Smooth muscle cell (in vitro differentiated cells): ENCODE results near the gene NEURL4. TPM values are rescaled to one million over a fixed set of nuclear protein-coding genes. Genes with fewer than 3 reads are reported as not detected.

Experiments
- DNase-seq: peaks from one replicate; lab custom pipeline; 2025; ENCODE audit not compliant: unreplicated experiment; lab: John Stamatoyannopoulos, UW
- H2AFZ ChIP-seq: fragments of 200-600 bp; sonication (generic); 2 replicates; pipeline ENCODE4 v1.6.0; 2016; ENCODE audit warnings: antibody characterized with exemption, low read depth, mild to moderate bottlenecking
- H3F3A ChIP-seq: fragments of 200-600 bp; sonication (generic); 2 replicates; pipeline ENCODE4 v1.6.0; 2017; ENCODE audit warnings: antibody characterized with exemption, low read depth
- H3K27ac ChIP-seq: fragments of 200-600 bp; sonication (generic); 2 replicates; pipeline ENCODE4 v1.5.1; 2016; ENCODE audit warnings: low read depth, mild to moderate bottlenecking
- H3K27me3 ChIP-seq: fragments of 200-600 bp; sonication (generic); 2 replicates; pipeline ENCODE4 v1.6.1; 2016; ENCODE audit warnings: low read depth, mild to moderate bottlenecking
- H3K36me3 ChIP-seq: fragments of 200-600 bp; sonication (generic); 2 replicates; pipeline ENCODE4 v1.5.1; 2016; ENCODE audit warnings: low read depth
- H3K4me1 ChIP-seq: fragments of 200-600 bp; sonication (generic); 2 replicates; pipeline ENCODE4 v1.5.1; 2016; ENCODE audit warnings: low read depth
- H3K4me2 ChIP-seq: fragments of 200-600 bp; sonication (generic); 2 replicates; pipeline ENCODE4 v1.6.0; 2016; ENCODE audit warnings: mild to moderate bottlenecking
- H3K4me3 ChIP-seq: fragments of 200-600 bp; sonication (generic); 2 replicates; pipeline ENCODE4 v1.5.1; 2016; ENCODE audit warnings: mild to moderate bottlenecking
- H3K79me2 ChIP-seq: fragments of 200-600 bp; sonication (generic); 2 replicates; pipeline ENCODE4 v1.6.0; 2016; ENCODE audit warnings: low read depth, mild to moderate bottlenecking
- H3K9ac ChIP-seq: fragments of 200-600 bp; sonication (generic); 2 replicates; pipeline ENCODE4 v1.6.0; 2016; ENCODE audit warnings: low read depth
- H3K9me3 ChIP-seq: fragments of 200-600 bp; sonication (generic); replicated peaks from 2 replicates; pipeline ENCODE4 v1.5.1; 2016; ENCODE audit warnings: low read depth
- H4K20me1 ChIP-seq: fragments of 200-600 bp; sonication (generic); 2 replicates; pipeline ENCODE4 v1.6.0; 2016; ENCODE audit warnings: low read depth
- CTCF ChIP-seq: fragments of 200-600 bp; sonication (generic); IDR thresholded peaks from 2 replicates; pipeline ENCODE4 v1.5.1; 2017; ENCODE audit warnings: borderline replicate concordance, mild to moderate bottlenecking, antibody characterized with exemption; ENCODE audit not compliant: insufficient read depth, poor library complexity, severe bottlenecking
- WGBS: methylation state at CpG from one replicate; pipeline ENCODE4 v1.1.7; 2016; ENCODE audit warnings: low lambda C conversion rate; 5-methylcytosine and 5-hydroxymethylcytosine counted together
- polyA plus RNA-seq: library from polyadenylated mRNA; unstranded; fragments of >200 nt; fragmentation: Nextera tagmentation; extraction: Ambion mirVana; gene quantifications from 2 replicates; pipeline ENCODE4 v1.2.1, GENCODE V29; 2016
- total RNA-seq: library from RNA; depleted of rRNA; stranded (reverse); fragments of >200 nt; gene quantifications from 2 replicates; pipeline ENCODE4 v1.2.3, GENCODE V29; 2014

The NEURL4 gene
- total and polyA plus RNA-seq, 2 experiments from 2014 or later = 5.1 to 8.6 TPM

DNA sequence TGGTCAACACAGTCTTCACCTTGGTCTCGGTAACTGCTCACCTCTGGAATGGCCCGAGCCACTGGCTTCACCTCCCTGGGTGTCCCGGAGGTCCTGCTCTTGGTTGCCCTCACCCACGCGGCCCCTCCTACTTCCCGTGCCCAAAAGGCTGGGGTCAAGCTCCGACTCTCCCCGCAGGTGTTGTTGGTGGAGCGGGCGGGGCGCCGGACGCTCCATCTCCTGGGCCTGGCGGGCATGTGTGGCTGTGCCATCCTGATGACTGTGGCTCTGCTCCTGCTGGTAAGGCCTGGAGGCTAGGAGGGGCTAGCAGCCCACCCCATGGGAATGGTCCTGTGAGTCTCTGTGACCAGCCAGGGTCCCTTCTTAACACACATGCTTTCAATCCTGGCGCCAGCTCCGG is 44.2 kb downstream of the NEURL4 start:
- Histone ChIP-seq H3F3A (peaks cover 5% of the 10 kb centered on the region), H3K4me3 (no peak overlapping the region), H3K27ac (no peak overlapping the region), H3K36me3 (no peaks in the 10 kb centered on the region), H3K79me2 (no peaks in the 10 kb centered on the region), H3K4me1 (no peaks in the 10 kb centered on the region), H3K9ac (no peak overlapping the region), H3K9me3 (no peaks in the 10 kb centered on the region), H3K4me2 (no peak overlapping the region), H2AFZ (no peak overlapping the region), H3K27me3 (peaks cover 14% of the 10 kb centered on the region), H4K20me1 (no peaks in the 10 kb centered on the region)
- TF ChIP-seq CTCF = no peak
- no peak for DNase-seq
- WGBS = 97% methylated on average over 16 of the region's 16 CpGs

- no peak overlapping the region for H3K27ac ChIP-seq
- 89% methylated on average over 18 of the region's 18 CpGs for WGBS
- H3K4me1 ChIP-seq = no peaks in the 10 kb centered on the region
- H3K27me3 ChIP-seq = peaks cover 14% of the 10 kb centered on the region
- H2AFZ ChIP-seq = no peak overlapping the region
- H3K9ac ChIP-seq = no peak overlapping the region
- no peaks in the 10 kb centered on the region for H3K36me3 ChIP-seq
- no peak for DNase-seq
- H3K9me3 ChIP-seq = no peaks in the 10 kb centered on the region
- H3K79me2 ChIP-seq = no peaks in the 10 kb centered on the region
- H4K20me1 ChIP-seq = no peaks in the 10 kb centered on the region
- TF ChIP-seq CTCF = no peak
- peaks cover 5% of the 10 kb centered on the region for H3F3A ChIP-seq
- H3K4me3 ChIP-seq = no peak overlapping the region
- no peak overlapping the region for H3K4me2 ChIP-seq
Measured at GRCh38 chr17:7283471-7284216, 45.5 kb downstream of the NEURL4 start.

DNA sequence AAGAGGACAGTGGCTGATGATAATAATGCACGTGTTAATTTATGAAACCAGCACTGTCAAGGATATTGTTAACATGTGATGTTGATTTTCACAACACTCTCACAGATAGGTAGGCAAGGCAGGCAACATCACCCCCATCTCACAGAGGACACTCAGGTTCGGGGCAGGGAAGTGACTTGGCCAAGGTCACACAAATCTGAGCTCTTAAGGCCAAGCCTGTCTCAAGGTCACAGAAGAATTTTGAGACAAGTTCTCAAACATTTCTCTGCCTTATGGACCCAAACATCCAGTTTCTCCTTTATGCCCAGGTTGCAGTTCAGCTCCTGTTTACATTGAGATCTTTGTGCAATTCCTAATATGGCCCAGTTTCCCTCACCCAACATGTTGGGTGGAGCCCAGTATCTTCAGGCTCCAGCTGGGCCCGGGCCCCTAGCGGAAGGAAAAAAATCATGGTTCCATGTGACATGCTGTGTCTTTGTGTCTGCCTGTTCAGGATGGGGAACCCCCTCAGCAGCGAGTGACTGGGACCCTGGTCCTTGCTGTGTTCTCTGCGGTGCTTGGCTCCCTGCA is 46.3 kb downstream of the NEURL4 start:
- Histone ChIP-seq H3K9ac (no peak overlapping the region), H3K27ac (no peak overlapping the region), H2AFZ (no peak overlapping the region), H3K27me3 (peaks cover 14% of the 10 kb centered on the region), H3K4me3 (no peak overlapping the region), H4K20me1 (no peaks in the 10 kb centered on the region), H3K9me3 (no peaks in the 10 kb centered on the region), H3K79me2 (no peaks in the 10 kb centered on the region), H3K4me2 (no peak overlapping the region), H3K4me1 (no peaks in the 10 kb centered on the region), H3F3A (peaks cover 5% of the 10 kb centered on the region), H3K36me3 (no peaks in the 10 kb centered on the region)
- no peak for TF ChIP-seq CTCF
- WGBS = 86% methylated on average over 6 of the region's 6 CpGs
- DNase-seq = no peak
